HL-60/S4 (cell line): ENCODE data around the gene WAS.
"Not testable (repeated sequence)": the region's sequence is repeated elsewhere in the genome, so short reads cannot be mapped to it uniquely, and the experiment has no call there.

Source experiments
- in situ Hi-C: fragments of 300-500 bp; cut with MboI; formaldehyde crosslinking; loops from 2 replicates; pipeline ENCODE4 v1.14.3; 2022; ENCODE audit warnings: low sequenced_read_pairs

Gene WAS

DNA sequence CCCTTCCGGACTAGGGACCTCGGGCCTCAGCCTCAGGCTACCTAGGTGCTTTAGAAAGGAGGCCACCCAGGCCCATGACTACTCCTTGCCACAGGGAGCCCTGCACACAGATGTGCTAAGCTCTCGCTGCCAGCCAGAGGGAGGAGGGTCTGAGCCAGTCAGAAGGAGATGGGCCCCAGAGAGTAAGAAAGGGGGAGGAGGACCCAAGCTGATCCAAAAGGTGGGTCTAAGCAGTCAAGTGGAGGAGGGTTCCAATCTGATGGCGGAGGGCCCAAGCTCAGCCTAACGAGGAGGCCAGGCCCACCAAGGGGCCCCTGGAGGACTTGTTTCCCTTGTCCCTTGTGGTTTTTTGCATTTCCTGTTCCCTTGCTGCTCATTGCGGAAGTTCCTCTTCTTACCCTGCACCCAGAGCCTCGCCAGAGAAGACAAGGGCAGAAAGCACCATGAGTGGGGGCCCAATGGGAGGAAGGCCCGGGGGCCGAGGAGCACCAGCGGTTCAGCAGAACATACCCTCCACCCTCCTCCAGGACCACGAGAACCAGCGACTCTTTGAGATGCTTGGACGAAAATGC is at the start of gene WAS:
Gene WAS, plus strand, starts transcription at position 389 of the 572 bp plus-strand sequence. Its CDS starts 55 bp downstream, at position 444.
- in situ Hi-C loops, result no loop called here

DNA sequence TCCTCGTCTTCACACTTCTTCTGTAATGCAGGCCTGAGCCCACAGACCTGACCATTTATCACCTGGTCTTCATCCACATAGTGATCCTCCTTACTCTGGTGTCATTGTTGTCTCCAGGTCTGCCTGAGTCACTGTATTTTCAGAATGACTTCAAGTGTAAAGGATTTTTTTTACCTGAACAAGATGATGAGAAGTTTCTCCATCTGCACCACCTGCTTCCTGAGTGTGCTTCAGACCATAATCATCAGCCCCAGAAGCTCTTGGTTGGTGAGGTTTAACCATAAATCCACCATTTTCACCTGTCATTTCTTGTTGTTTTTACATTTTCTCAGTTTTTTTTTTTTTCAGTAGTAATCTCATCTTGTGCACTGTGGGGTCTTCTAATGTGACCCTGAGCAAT is 47.3 kb upstream of the WAS start:
- in situ Hi-C loops, result no loop called here

DNA sequence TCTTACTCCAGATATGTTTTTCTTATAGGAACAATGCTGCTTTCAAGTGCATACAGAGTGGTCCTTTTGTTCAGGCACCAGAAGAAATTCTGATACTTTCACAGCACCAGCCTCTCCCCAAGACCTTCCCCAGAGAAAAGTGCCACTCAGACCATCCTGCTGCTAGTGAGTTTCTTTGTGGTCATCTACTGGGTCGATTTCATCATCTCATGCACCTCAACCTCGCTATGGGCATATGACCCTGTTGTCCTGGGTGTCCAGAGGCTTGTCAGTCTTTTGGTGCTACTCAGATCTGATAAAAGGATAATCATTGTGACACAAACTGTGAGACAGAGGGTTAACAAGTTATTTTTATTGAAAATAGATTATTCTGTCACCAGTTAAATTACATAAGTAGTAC is 46.8 kb upstream of the WAS start:
- in situ Hi-C loops, result no loop called here

GRCh38 chrX:48645669-48646068 is 37.9 kb upstream of the WAS start:
- in situ Hi-C loops, result no loop called here

DNA sequence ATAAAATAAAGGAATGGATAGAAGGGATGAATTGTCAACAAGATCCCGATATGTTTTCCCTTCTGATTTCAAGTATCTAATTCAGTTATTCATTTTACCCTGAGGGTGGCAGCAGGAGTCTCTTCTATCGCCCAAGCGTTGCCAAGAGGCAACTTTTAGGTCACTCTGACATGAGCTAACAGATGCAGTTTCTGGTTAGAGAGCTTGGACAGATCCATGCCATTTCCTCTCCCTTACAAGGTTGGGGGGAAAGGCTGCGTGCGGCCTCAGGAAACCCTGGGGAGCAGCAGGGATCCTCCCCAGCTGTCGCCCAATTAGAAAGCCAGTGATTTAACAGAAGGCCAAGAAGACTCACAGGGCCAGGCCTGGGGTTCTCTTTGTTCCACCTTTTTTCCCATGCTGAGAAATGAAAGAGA is 35.3 kb upstream of the WAS start:
- in situ Hi-C loops, result no loop called here

- in situ Hi-C loops, result no loop called here
These were observed 34.5 kb upstream of the WAS start for GRCh38 chrX:48649102-48649501.

DNA sequence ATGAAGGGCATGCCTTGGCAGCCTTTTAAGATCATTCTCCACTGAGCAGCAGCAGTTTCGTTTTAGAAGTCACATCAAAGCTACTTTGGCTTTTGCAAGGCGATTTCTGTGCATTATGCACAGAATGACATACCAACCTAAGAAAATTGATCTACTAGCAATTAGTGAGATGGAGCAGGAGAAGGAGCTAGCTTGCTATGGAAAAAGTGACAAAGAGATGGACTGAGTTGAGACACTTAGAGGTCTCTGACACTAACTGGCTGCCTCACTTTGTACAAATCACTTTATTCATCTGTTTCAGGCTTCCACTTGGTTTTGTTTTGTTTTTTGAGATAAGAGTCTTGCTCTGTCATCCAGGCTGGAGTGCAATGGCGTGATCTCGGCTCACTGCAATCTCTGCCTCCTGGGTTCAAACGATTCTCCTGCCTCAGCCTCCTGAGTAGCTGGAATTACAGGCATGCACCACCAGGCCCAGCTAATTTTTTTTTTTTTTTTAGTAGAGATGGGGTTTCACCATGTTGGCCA is 31.5 kb upstream of the WAS start:
- in situ Hi-C loops, result loop anchor here (10.0 kb wide), 1 partner anchor 293 kb away; no protein-coding TSS in a partner anchor

- in situ Hi-C loops, result loop anchor here (10.0 kb wide), 1 partner anchor 290 kb away; no protein-coding TSS in a partner anchor
These were observed 28.9 kb upstream of the WAS start for GRCh38 chrX:48654746-48655145.

- in situ Hi-C loops, result loop anchor here (10.0 kb wide), 1 partner anchor 285 kb away; no protein-coding TSS in a partner anchor
These were observed 23.9 kb upstream of the WAS start for GRCh38 chrX:48659686-48660085.

GRCh38 chrX:48663241-48663640 is 20.4 kb upstream of the WAS start:
- in situ Hi-C loops, result no loop called here

- in situ Hi-C loops, result no loop called here
These were observed 19.4 kb upstream of the WAS start for GRCh38 chrX:48664156-48664555.

GRCh38 chrX:48665991-48666390 is 17.6 kb upstream of the WAS start:
- in situ Hi-C loops, result no loop called here

- in situ Hi-C loops, result no loop called here
These were observed 16.9 kb upstream of the WAS start for GRCh38 chrX:48666649-48667048.

- in situ Hi-C loops, result no loop called here
These were observed 16.1 kb upstream of the WAS start for GRCh38 chrX:48667509-48667908.

- in situ Hi-C loops, result not testable (repeated sequence)
These were observed 15.4 kb upstream of the WAS start for GRCh38 chrX:48668187-48668586.

GRCh38 chrX:48676106-48676892 is 7.3 kb upstream of the WAS start:
- in situ Hi-C loops, result no loop called here

DNA sequence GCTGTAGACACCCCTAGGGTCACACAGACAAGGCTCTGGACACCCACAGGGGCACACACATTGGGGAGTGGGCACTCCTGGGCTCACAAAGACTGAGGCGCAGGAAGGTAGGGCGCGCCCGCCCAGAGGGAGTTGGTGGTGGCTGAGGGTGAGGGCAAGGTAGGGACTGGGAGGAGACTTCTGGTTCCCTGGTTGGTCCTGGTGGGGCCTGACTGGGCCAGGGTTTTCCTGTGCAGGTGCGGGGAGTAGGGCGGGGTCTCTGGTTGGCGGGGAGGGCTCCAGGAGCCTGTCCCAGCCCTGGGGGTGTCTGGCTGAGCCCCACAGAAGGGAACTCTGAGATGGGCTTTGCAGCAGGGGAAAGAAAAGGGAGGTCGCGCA is 6.7 kb upstream of the WAS start:
- in situ Hi-C loops, result no loop called here

- in situ Hi-C loops, result no loop called here
These were observed 6.1 kb upstream of the WAS start for GRCh38 chrX:48677516-48677915.

GRCh38 chrX:48680467-48680866 is 3.1 kb upstream of the WAS start:
- in situ Hi-C loops, result not testable (repeated sequence)

GRCh38 chrX:48680925-48681324 is 2.7 kb upstream of the WAS start:
- in situ Hi-C loops, result not testable (repeated sequence)

GRCh38 chrX:48681539-48682183 is 1.9 kb upstream of the WAS start:
- in situ Hi-C loops, result no loop called here

- in situ Hi-C loops, result not testable (repeated sequence)
These were observed 804 bp upstream of the WAS start for GRCh38 chrX:48682795-48683194.
